ENCODE data around the gene AMPD1. TPM values are rescaled to one million over a fixed set of nuclear protein-coding genes. Genes with fewer than 3 reads are reported as not detected.

The AMPD1 gene
- total RNA-seq, 1 experiment from 2014 or later = 0.19 TPM

- Histone ChIP-seq H3K4me1 (ENCODE audit: insufficient read depth, low read length, poor library complexity, severe bottlenecking) (no peaks in the 10 kb centered on the region), H3K9me3 (ENCODE audit: low read depth, low read length, poor library complexity, severe bottlenecking) (no peaks in the 10 kb centered on the region), H3K27ac (ENCODE audit: low read depth, low read length, poor library complexity, severe bottlenecking) (no peak overlapping the region), H3K27me3 (replicated peaks; ENCODE audit: insufficient read depth, low read depth, low read length, poor library complexity) (no peaks in the 10 kb centered on the region), H3K36me3 (ENCODE audit: insufficient read depth, low read length, poor library complexity, severe bottlenecking) (no peaks in the 10 kb centered on the region), H3K4me3 (ENCODE audit: low read depth, low read length, poor library complexity, severe bottlenecking) (no peak overlapping the region)
- intact Hi-C loops (cut with micrococcal nuclease; ENCODE audit: unreplicated experiment) = no loop called here
- no TSS peak for BruUV-seq (replicated peaks)
- ChIA-PET CTCF (no interaction called here), POLR2A (ENCODE audit: low non-redundant PET) (no interaction called here)
- DNase-seq (ENCODE audit: low spot score) = no peak
- TF ChIP-seq, protein P1, sequence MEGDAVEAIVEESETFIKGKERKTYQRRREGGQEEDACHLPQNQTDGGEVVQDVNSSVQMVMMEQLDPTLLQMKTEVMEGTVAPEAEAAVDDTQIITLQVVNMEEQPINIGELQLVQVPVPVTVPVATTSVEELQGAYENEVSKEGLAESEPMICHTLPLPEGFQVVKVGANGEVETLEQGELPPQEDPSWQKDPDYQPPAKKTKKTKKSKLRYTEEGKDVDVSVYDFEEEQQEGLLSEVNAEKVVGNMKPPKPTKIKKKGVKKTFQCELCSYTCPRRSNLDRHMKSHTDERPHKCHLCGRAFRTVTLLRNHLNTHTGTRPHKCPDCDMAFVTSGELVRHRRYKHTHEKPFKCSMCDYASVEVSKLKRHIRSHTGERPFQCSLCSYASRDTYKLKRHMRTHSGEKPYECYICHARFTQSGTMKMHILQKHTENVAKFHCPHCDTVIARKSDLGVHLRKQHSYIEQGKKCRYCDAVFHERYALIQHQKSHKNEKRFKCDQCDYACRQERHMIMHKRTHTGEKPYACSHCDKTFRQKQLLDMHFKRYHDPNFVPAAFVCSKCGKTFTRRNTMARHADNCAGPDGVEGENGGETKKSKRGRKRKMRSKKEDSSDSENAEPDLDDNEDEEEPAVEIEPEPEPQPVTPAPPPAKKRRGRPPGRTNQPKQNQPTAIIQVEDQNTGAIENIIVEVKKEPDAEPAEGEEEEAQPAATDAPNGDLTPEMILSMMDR (conservative IDR thresholded peaks at IDR 0.05; ENCODE audit: low read depth, low read length) = no peak
- TF ChIP-seq EZH2 (IDR thresholded peaks at IDR 0.05; ENCODE audit: borderline replicate concordance, low read depth, low read length, poor library complexity, severe bottlenecking) = no peak
These were observed 27.0 kb downstream of the AMPD1 start for GRCh38 chr1:114668373-114668772.

- TF ChIP-seq EZH2 (IDR thresholded peaks at IDR 0.05; ENCODE audit: borderline replicate concordance, low read depth, low read length, poor library complexity, severe bottlenecking) = no peak
- TF ChIP-seq, protein P1 (conservative IDR thresholded peaks at IDR 0.05; ENCODE audit: low read depth, low read length) = no peak
- H3K27me3 ChIP-seq (replicated peaks; ENCODE audit: insufficient read depth, low read depth, low read length, poor library complexity) = no peaks in the 10 kb centered on the region
- H3K4me1 ChIP-seq (ENCODE audit: insufficient read depth, low read length, poor library complexity, severe bottlenecking) = no peaks in the 10 kb centered on the region
- no TSS peak for BruUV-seq (replicated peaks)
- no peaks in the 10 kb centered on the region for H3K36me3 ChIP-seq (ENCODE audit: insufficient read depth, low read length, poor library complexity, severe bottlenecking)
- ChIA-PET POLR2A (ENCODE audit: low non-redundant PET) (no interaction called here), CTCF (no interaction called here)
- no peak overlapping the region for H3K27ac ChIP-seq (ENCODE audit: low read depth, low read length, poor library complexity, severe bottlenecking)
- intact Hi-C loops (cut with micrococcal nuclease; ENCODE audit: unreplicated experiment) = no loop called here
- no peak overlapping the region for H3K4me3 ChIP-seq (ENCODE audit: low read depth, low read length, poor library complexity, severe bottlenecking)
- DNase-seq (ENCODE audit: low spot score) = no peak
- no peaks in the 10 kb centered on the region for H3K9me3 ChIP-seq (ENCODE audit: low read depth, low read length, poor library complexity, severe bottlenecking)
These were observed 28.4 kb downstream of the AMPD1 start for GRCh38 chr1:114666954-114667353.

GRCh38 chr1:114660238-114660637, 35.1 kb downstream of the AMPD1 start:
- H3K36me3 ChIP-seq (ENCODE audit: insufficient read depth, low read length, poor library complexity, severe bottlenecking) = no peaks in the 10 kb centered on the region
- no peaks in the 10 kb centered on the region for H3K27me3 ChIP-seq (replicated peaks; ENCODE audit: insufficient read depth, low read depth, low read length, poor library complexity)
- BruUV-seq (replicated peaks) = no TSS peak
- intact Hi-C loops (cut with micrococcal nuclease; ENCODE audit: unreplicated experiment) = no loop called here
- ChIA-PET CTCF (no interaction called here), POLR2A (ENCODE audit: low non-redundant PET) (no interaction called here)
- no peak overlapping the region for H3K27ac ChIP-seq (ENCODE audit: low read depth, low read length, poor library complexity, severe bottlenecking)
- TF ChIP-seq, protein P1 (conservative IDR thresholded peaks at IDR 0.05; ENCODE audit: low read depth, low read length) = no peak
- TF ChIP-seq EZH2 (IDR thresholded peaks at IDR 0.05; ENCODE audit: borderline replicate concordance, low read depth, low read length, poor library complexity, severe bottlenecking) = no peak
- no peak for DNase-seq (ENCODE audit: low spot score)
- H3K4me1 ChIP-seq (ENCODE audit: insufficient read depth, low read length, poor library complexity, severe bottlenecking) = no peaks in the 10 kb centered on the region
- H3K4me3 ChIP-seq (ENCODE audit: low read depth, low read length, poor library complexity, severe bottlenecking) = no peak overlapping the region
- no peaks in the 10 kb centered on the region for H3K9me3 ChIP-seq (ENCODE audit: low read depth, low read length, poor library complexity, severe bottlenecking)
